ENCODE measurements around the gene HIPK2.

HIPK2 gene

DNA sequence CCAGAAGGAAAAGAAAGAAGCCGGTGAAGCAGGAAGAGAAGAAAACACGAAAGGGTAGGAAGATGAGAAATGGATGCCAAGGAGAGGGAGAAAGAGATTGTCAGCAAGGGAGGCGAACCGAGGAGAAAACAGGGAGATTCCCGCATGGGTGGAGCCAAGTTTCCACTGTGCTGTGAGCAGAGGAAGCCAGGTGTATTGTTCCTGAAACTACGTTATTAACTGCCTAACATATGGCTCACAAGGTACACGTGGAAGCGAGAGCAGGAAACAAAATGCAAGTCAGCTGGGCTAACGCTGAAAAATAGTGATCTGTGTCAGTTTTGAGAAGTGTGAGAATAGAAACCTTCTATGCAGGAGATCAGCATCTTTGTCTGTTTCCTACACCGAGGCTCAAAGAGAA, 20.4 kb upstream of the HIPK2 start:
- no peak overlapping the region for H3K27ac ChIP-seq
- no peak for TF ChIP-seq POLR2AphosphoS5 (IDR thresholded peaks at IDR 0.05; ENCODE audit: borderline replicate concordance, low read depth, low read length)
- no peak for TF ChIP-seq EZH2 (IDR thresholded peaks at IDR 0.05)
- TF ChIP-seq FOXP2 (optimal IDR thresholded peaks at IDR 0.05; ENCODE audit: control extremely low read depth, extremely low read length, insufficient read depth) = no peak
- no peaks in the 10 kb centered on the region for H3K36me3 ChIP-seq (ENCODE audit: insufficient read depth, low read length)
- no peak overlapping the region for H3K9ac ChIP-seq (ENCODE audit: insufficient read length)
- H3K4me3 ChIP-seq = no peak overlapping the region
- H3K9me3 ChIP-seq (ENCODE audit: low read depth, low read length) = no peaks in the 10 kb centered on the region
- DNase-seq (ENCODE audit: low read depth, low spot score) = no peak

DNA sequence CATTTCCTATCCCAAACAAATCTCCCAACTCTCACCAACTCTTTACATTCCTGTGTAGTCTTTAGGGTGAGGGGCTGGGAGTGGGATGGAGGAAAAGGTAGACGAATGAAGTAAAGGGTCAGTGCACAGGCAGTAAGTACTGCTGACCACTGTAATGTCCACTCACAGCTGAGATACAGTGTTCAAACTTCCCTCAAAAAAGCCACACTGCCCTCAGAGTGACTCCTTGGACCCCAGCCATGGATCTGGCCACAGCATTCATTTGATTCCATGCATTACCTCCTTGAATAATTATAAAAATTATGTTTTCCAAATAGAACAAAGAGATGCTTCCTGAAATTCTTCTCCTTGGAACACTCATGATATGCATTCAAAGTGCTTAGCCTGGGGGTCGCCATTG, 19.8 kb upstream of the HIPK2 start:
- Histone ChIP-seq H3K9ac (ENCODE audit: insufficient read length) (no peak overlapping the region), H3K9me3 (ENCODE audit: low read depth, low read length) (no peaks in the 10 kb centered on the region), H3K36me3 (ENCODE audit: insufficient read depth, low read length) (no peaks in the 10 kb centered on the region), H3K4me3 (no peak overlapping the region), H3K27ac (no peak overlapping the region)
- no peak for DNase-seq (ENCODE audit: low read depth, low spot score)
- no peak for TF ChIP-seq POLR2AphosphoS5 (IDR thresholded peaks at IDR 0.05; ENCODE audit: borderline replicate concordance, low read depth, low read length)
- no peak for TF ChIP-seq FOXP2 (optimal IDR thresholded peaks at IDR 0.05; ENCODE audit: control extremely low read depth, extremely low read length, insufficient read depth)
- no peak for TF ChIP-seq EZH2 (IDR thresholded peaks at IDR 0.05)

DNA sequence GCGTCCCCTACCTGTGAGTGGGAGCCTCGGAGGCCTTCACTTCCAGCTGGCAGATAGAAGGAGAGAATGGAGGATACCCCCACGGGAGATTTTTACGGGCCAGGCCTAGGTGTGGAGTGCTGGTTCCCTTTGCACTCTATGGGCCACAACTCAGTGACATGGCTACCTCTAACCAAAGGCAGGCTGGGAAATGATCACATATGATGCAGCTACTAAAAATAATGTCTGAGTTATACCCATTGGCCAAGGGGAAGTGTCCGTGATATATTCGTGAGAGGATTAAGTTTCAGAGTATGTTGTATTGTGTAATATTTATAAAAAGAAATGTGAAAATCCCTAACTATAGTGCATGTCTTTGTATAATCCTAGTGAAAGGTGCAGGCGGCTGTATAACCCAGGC, 13.5 kb upstream of the HIPK2 start:
- Histone ChIP-seq H3K27ac (no peak overlapping the region), H3K4me3 (no peak overlapping the region), H3K36me3 (ENCODE audit: insufficient read depth, low read length) (no peaks in the 10 kb centered on the region), H3K9ac (ENCODE audit: insufficient read length) (no peak overlapping the region), H3K9me3 (ENCODE audit: low read depth, low read length) (no peaks in the 10 kb centered on the region)
- TF ChIP-seq EZH2 (IDR thresholded peaks at IDR 0.05) (no peak), POLR2AphosphoS5 (IDR thresholded peaks at IDR 0.05; ENCODE audit: borderline replicate concordance, low read depth, low read length) (no peak), FOXP2 (optimal IDR thresholded peaks at IDR 0.05; ENCODE audit: control extremely low read depth, extremely low read length, insufficient read depth) (no peak)
- DNase-seq (ENCODE audit: low read depth, low spot score) = no peak

DNA sequence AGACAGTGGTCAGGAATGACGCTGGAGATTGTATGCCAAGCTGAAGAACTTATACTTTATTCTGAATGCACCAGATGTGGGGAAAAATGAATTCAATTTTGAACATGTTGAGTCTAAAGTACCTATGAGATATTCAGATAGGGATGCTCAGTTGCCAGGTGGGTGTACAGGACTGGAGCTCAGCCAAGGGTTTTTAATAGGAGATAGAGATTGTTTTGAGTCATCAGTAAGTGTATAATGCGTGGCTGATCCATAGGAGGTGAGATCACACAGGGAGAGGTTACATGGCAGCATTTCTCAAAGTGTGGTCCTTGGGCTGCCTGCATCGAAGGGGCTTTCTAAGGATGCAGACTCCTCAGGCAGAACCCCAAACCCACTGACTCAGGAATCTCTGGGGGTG, 6.8 kb upstream of the HIPK2 start:
- no peaks in the 10 kb centered on the region for H3K9me3 ChIP-seq (ENCODE audit: low read depth, low read length)
- TF ChIP-seq POLR2AphosphoS5 (IDR thresholded peaks at IDR 0.05; ENCODE audit: borderline replicate concordance, low read depth, low read length) (no peak), FOXP2 (optimal IDR thresholded peaks at IDR 0.05; ENCODE audit: control extremely low read depth, extremely low read length, insufficient read depth) (no peak), EZH2 (IDR thresholded peaks at IDR 0.05) (no peak)

DNA sequence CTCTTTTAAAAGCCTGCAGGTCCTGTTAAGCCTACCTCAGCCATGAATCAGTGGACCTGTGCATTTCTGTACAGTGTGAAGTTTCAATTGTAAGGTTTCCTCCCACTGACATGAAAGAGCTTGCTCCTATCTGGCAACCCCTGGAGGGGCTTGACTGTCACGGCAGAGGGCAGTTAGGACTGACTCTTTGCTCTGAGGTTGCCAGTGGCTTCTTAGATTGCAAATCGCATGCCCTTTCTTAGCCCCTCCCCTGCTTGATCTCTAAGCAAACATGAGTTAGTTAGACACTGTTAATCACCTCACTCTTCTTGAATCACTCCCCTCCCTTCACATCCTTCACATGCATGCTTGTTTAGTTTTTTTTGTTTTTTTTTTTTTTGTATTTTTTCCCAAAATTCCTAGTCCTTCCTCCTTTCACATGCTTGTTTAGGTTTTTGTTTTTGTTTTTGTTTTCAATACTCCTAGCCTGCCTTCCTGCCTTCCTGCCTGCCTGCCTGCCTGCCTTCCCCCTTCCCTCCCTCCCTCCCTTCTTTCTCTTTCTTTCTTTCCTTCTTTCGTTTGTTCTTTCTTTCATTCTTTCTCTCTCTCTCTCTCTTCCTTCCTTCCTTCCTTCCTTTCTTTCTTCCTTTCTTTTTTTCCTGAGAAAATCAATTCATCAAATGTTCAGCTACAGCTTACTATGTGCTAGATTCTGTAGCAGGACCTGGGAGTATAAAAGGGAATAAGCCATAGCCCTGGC, 6.0 kb upstream of the HIPK2 start:
- Histone ChIP-seq H3K4me3 (no peak overlapping the region), H3K27ac (no peak overlapping the region), H3K9me3 (ENCODE audit: low read depth, low read length) (no peaks in the 10 kb centered on the region), H3K9ac (ENCODE audit: insufficient read length) (no peak overlapping the region), H3K36me3 (ENCODE audit: insufficient read depth, low read length) (no peaks in the 10 kb centered on the region)
- TF ChIP-seq POLR2AphosphoS5 (IDR thresholded peaks at IDR 0.05; ENCODE audit: borderline replicate concordance, low read depth, low read length) (no peak), FOXP2 (optimal IDR thresholded peaks at IDR 0.05; ENCODE audit: control extremely low read depth, extremely low read length, insufficient read depth) (no peak), EZH2 (IDR thresholded peaks at IDR 0.05) (no peak)
- no peak for DNase-seq (ENCODE audit: low read depth, low spot score)

More for the DNA sequence above, 6.8 kb upstream of the HIPK2 start:
- no peak overlapping the region for H3K4me3 ChIP-seq
- no peak overlapping the region for H3K27ac ChIP-seq
- H3K9ac ChIP-seq (ENCODE audit: insufficient read length) = no peak overlapping the region
- no peak for DNase-seq (ENCODE audit: low read depth, low spot score)
- no peaks in the 10 kb centered on the region for H3K36me3 ChIP-seq (ENCODE audit: insufficient read depth, low read length)

DNA sequence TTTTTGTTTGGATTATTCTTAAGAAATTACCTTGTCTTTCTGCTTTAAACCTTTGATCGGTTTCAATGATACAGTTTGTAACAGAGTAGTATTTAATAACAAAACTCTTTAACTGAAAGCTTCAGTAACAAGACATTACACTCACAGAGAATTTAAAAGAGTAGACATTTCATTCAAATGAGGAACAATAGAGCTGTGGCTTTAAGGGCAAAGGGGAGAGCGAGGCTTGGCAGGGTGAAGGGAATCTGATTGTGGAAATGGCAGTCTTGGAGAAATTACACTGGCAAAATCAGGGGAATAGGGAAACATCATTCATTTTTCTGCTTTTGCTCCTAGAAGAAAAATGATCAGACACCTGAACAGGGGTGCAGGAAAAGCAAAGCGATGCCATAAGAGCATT, 5.1 kb upstream of the HIPK2 start:
- Histone ChIP-seq H3K36me3 (ENCODE audit: insufficient read depth, low read length) (no peaks in the 10 kb centered on the region), H3K9ac (ENCODE audit: insufficient read length) (no peak overlapping the region), H3K9me3 (ENCODE audit: low read depth, low read length) (no peaks in the 10 kb centered on the region), H3K27ac (no peak overlapping the region), H3K4me3 (no peak overlapping the region)
- TF ChIP-seq FOXP2 (optimal IDR thresholded peaks at IDR 0.05; ENCODE audit: control extremely low read depth, extremely low read length, insufficient read depth) (no peak), POLR2AphosphoS5 (IDR thresholded peaks at IDR 0.05; ENCODE audit: borderline replicate concordance, low read depth, low read length) (no peak), EZH2 (IDR thresholded peaks at IDR 0.05) (no peak)
- no peak for DNase-seq (ENCODE audit: low read depth, low spot score)

DNA sequence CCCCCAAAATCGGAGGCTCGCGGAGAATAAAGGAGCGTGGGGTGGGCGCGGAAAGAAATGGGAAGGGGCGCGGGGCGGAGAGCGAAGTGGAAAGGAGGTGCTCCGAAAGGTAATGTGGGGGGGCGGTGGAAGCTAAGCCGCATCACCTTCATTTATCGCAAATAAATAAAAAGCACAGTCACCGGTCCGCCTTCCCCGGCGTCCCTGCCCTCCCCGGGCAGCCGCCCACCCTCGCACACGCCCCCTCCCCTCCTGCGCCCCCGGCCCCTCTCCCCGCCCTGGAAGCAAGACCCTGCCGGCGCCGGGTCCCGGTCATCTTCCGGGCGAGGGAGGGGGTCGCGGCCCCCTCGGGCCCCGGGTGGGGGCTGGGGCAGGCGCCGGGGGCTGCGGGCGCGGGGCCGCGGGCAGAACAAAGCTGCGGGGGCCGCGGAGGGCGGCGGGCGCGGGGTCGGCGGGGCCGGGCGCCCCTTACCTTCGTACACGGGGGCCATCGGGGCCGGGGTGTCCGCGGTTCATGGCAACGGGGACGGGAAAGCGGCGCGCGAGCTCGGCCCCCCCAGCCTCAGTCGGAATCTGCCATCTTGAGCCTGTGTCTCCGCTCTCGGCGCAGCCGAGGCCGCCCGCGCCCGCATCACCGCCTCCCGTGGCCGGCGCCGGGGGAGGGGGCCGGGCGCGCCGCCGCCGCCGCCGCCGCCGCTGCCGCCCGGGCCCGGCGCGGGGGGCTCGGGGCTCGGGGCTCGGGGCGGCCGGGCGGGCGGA, 486 bp downstream of the HIPK2 start:
- Histone ChIP-seq H3K9me3 (ENCODE audit: low read depth, low read length) (no peaks in the 10 kb centered on the region), H3K4me3 (peak overlapping the region; percentile 75), H3K36me3 (ENCODE audit: insufficient read depth, low read length) (no peaks in the 10 kb centered on the region), H3K9ac (ENCODE audit: insufficient read length) (peak overlapping the region; percentile 30), H3K27ac (no peak overlapping the region)
- no peak for DNase-seq (ENCODE audit: low read depth, low spot score)
- no peak for TF ChIP-seq FOXP2 (optimal IDR thresholded peaks at IDR 0.05; ENCODE audit: control extremely low read depth, extremely low read length, insufficient read depth)
- TF ChIP-seq EZH2 (IDR thresholded peaks at IDR 0.05) = no peak
- no peak for TF ChIP-seq POLR2AphosphoS5 (IDR thresholded peaks at IDR 0.05; ENCODE audit: borderline replicate concordance, low read depth, low read length)

DNA sequence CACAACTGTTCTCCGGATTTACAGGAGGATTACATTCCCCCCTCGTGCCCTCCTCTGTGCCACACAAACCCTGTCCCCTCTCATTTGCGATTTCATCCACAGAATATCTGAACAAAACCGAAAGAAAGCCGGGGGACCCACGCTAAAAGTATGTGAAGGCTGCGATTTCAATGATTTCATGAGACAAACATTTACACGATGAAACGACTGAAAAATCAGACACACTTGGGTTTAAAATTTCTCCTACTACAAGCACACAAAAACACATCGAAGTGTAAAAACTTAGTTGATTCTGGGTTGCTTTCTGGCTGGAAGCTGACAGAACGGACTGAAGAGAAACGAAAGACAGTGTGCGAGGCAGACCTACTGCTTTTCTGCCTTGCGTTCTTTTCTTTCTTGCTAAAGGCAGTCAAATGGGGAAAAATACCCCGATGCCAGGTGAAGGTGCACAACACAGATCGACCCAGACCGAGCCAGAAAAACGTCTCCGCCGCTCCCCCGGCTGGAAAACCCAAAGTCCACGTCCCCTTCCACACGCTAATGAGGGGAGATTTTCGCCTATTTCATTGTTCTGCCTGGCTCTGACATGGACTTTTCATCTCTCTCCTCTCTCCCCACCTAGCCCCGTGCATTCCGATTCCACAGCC, 1.2 kb downstream of the HIPK2 start:
- Histone ChIP-seq H3K27ac (no peak overlapping the region), H3K9me3 (ENCODE audit: low read depth, low read length) (no peaks in the 10 kb centered on the region), H3K36me3 (ENCODE audit: insufficient read depth, low read length) (no peaks in the 10 kb centered on the region), H3K4me3 (peak overlapping the region; percentile 75), H3K9ac (ENCODE audit: insufficient read length) (peak overlapping the region; percentile 30)
- DNase-seq (ENCODE audit: low read depth, low spot score) = no peak
- TF ChIP-seq FOXP2 (optimal IDR thresholded peaks at IDR 0.05; ENCODE audit: control extremely low read depth, extremely low read length, insufficient read depth) = no peak
- TF ChIP-seq EZH2 (IDR thresholded peaks at IDR 0.05) = no peak
- TF ChIP-seq POLR2AphosphoS5 (IDR thresholded peaks at IDR 0.05; ENCODE audit: borderline replicate concordance, low read depth, low read length) = no peak
